ENCODE results near the gene RHBDF2.
"Not testable (repeated sequence)": the region's sequence is repeated elsewhere in the genome, so short reads cannot be mapped to it uniquely, and the experiment has no call there.

The RHBDF2 gene

DNA sequence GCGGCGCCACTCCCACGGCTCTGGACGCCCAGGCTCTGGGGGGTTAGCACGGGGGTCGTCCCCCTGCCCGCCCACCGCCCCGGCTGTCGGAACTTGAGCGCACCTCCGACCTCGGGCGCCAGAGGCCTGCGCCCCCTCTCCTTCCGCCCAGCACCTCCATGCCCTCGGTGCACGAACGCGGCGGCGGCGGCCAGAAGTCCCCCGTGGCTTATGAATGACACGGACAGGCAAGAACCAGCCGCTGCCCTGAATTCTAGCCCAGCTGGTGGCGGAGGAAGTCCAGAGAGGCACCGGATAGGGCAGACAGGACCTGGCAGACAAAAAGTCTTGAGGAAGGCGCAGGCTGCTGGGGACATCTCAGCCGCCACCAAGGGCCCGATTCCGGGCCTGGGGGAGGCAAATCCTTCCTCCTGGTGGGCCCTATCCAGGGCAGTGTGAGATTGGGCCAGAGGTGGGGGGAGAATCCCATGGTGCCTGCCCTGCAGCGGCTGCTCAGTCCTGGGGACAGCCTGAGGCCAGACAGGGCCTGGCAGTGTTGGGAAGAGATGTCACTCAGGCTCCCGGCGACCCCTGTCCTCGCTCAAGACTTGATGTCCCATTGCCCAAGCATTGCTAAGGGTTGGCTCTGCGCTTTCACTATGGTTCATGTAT lies 37.2 kb upstream of the RHBDF2 start:
- no peak for DNase-seq (ENCODE audit: low read depth)

DNA sequence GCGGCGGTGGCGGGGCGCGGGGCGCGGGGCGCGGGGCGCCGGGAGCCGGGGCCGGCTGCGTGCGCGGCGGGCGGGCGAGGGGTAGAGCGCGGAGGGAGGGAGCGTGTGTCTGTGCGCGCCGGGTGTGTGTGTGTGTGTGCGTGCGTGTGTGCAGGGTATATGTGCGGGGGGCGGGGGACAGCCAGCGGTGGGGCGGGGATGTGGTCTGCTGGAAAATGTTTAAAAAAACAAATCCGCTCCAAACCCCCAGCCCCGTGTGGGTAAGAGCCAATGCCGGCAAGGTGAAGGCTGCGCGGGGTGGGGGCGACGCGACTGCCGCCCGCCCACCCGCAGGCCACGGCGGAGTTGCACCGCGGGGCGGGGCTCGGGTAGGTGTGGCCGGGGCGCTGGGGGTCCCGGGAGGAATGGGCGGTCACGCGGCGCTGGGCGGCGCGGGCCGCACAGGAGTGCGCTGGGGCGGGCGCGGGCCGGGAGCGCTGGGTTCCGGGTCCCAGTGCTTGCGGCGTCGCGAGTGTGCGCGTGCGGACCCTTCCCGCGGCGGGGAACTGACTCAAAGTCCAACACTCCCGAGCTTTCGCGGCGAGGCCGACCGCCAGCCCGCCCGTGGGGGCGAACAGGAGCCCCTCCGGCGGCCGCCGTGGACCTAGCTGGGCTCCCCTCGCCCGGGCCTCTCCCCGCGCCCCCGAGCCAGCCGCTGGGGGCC lies 36.5 kb upstream of the RHBDF2 start, which contains the start of gene CYGB:
TSS of gene CYGB (minus strand) at position 132 of the 703 bp plus-strand sequence. CDS start 167 bp downstream, outside the sequence.
- no peak for DNase-seq (ENCODE audit: low read depth)

DNA sequence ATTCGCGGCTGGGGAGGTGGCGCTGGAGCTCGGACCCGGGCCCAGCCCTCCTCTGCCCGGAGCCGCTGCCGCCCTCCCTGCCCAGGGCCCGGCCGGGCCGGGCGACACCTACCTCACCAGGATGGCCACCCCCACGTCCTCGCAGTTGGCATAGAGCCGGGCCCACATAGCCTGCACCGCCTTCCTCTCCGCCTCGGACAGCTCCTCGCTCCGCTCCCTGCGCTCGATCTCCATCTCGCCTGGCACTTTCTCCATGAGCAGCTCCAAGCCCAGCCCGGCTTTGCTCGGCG lies 36.0 kb upstream of the RHBDF2 start:
- no peak for DNase-seq (ENCODE audit: low read depth)

- no peak for DNase-seq (ENCODE audit: low read depth)
These were observed 35.5 kb upstream of the RHBDF2 start for GRCh38 chr17:76536511-76537287.

GRCh38 chr17:76535788-76536510 lies 34.7 kb upstream of the RHBDF2 start:
- no peak for DNase-seq (ENCODE audit: low read depth)

DNA sequence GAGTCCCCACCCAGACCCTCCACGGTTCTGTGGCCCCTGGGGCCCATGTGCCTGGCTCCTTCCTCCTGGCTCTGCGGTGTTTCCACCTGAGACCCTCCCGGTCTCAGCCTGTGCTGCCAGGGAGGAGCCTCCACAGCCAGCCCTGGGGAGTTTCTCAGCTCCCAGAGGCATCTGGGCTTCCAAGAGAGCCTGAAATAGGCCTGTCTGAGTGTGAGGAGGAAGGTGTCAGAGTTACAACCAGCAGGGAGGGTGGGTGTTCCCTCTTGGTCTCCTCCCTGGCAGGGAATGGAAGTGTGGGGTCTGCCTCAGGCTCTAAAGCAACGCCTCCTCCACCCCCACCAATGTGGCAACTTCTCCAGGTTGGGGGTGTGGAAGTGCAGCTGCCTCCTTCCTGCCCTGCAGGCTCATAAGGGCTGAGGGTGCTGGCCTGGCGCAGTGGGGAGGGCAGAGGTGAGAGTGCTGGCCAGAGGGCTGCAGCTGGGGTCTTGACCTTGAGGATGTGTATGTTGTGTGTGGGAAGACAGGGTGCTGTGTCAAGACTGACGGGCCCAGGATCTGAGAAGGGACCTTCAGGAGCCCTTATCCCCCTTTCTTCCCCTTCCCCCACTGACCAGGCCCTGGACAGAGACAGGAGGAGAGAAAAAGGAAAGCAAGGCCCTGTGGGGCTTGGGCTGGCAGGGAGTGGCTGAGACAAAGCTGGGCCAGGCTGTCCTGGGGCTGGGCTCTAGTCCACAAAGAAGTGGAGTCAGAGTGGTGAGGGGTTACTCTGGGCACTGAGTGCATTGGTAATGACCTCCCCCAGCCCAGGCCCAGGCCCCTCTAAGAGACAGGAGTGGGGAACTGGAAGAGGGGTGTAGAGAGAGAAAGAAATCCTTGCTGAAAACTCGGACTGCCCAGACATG lies 33.9 kb upstream of the RHBDF2 start:
- DNase-seq (ENCODE audit: low read depth), result no peak

- DNase-seq (ENCODE audit: low read depth), result not testable (repeated sequence)
These were observed 32.6 kb upstream of the RHBDF2 start for GRCh38 chr17:76533640-76534359.

DNA sequence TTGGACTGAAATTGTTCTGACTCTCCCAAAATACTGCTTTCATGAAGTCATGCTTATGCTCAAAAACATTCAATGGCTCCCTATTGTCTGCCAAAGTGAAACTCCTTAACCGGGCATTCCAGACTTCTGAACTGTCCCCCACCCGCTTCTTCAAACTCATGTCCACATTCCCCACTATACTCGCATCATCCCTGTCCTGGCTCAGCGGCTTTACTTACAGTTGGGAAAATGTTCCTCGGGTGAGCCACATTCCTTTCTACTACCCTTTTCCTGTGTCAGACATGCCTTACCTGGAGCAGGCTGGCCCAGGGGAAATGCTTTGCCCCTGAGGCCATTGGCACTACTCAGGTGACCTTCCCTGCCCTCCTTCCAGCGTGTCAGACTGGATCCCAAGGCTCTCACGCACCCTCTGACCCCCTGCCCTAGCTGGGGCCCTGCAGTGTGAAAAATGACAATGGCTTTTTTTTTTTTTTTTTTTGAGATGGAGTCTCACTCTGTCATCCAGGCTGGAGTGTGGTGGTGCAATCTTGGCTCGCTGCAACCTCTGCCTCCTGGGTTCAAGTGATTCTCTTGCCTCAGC lies 30.9 kb upstream of the RHBDF2 start:
- no peak for DNase-seq (ENCODE audit: low read depth)

DNA sequence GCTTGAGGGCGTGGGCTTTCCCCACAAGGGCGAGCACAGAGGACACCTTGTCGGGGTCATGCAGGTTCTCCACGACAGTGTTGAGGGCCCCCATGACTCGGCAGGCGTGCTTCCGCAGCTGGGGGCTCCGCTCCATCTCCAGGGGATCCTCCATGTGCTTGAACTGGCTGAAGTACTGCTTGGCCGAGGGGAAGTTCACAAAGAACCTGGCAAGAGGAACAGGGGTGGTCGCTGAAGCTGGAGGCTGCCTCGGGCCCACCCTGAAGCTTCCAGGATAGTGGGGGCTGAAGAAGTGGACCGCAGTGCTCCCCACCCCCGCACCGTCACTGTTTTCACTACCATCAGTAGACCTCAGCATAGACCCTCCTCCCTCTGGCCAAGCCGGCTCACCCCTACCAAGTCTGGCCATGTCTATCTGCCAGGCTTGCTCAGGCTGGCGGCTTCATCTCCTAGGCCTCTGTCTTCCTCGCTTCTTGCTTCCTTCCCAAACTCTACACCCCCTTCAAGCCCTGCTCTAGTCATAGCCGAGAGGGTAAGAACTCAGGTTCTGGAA lies 30.3 kb upstream of the RHBDF2 start:
- no peak for DNase-seq (ENCODE audit: low read depth)

DNA sequence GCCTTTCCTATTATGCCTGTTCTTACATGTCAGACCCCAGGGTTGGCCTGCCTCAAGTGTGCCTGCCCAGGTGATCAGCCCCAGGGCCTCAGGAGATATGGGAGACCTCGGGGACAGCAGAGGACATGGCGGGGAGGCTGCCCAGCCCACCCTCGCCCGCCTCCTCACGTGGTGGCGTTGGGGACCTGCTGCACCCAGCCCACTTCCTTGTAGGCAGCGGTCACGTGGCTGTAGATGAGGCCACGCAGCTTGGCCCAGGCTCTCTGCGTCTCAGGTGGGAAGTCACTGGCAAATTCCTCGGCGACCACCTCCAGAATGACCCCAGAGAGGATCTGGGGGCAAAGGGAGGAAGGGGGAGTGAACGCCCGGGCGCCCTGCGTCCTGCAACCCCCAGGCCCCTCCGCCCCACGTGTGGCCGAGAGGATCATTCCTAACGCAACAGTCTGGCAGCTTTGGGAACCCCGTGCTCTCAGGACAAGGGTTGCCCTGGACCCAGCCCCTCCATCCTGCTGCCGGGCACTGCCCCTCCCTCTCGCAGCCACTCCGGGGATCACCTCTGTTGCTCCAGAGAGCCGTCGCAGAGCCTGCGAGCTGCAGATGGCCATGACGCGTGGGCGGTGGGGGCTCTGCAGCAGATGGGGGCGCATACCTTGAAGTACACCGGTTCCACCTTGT lies 29.7 kb upstream of the RHBDF2 start:
- DNase-seq (ENCODE audit: low read depth), result no peak

- no peak for DNase-seq (ENCODE audit: low read depth)
These were observed 29.0 kb upstream of the RHBDF2 start for GRCh38 chr17:76530095-76530723.

DNA sequence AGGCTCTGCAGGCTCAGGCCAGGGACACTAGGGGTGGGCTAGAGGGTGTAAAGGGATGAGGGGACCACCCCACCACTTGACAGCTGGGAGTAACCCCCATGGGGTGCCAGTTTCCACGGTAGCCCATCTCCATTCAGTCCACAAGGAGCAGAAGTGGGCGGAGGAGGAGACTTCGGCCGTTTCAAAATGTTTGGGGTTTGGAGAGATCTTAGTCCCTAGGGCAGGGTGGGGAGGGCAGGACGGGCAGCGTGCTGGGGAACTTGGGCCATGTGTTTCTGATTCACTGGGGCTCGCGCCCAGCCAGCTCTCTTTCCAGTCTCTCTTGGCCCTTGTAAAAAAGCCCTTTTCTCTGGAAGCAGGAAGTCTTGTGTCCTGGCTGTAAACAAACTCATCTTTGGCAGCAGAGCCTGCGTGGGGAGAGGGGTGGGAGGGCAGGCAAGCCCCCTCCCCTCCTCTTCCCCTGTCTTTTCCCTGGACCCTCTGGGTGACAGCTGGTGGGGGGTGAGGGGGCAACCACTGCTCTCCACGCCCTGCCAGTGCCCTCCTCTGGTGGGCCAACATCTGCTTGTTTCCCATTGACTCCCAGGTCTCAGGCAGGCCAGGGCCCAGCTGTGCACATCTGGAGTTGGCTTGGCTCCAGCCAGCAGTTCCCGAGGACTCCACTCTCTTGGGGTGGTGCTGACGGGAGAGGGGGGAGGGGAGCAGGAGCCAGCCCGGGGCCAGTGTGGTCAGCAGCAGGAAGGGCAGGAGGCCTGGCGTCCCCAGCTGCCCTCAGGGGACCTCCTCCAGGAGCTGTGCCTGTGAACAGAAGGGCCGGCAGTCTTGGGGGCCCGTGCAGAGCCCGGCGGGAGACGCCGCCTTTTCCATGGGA lies 28.2 kb upstream of the RHBDF2 start:
- no peak for DNase-seq (ENCODE audit: low read depth)

- DNase-seq (ENCODE audit: low read depth), result no peak
These were observed 27.5 kb upstream of the RHBDF2 start for GRCh38 chr17:76528528-76529223.

- no peak for DNase-seq (ENCODE audit: low read depth)
These were observed 26.9 kb upstream of the RHBDF2 start for GRCh38 chr17:76528156-76528527.

DNA sequence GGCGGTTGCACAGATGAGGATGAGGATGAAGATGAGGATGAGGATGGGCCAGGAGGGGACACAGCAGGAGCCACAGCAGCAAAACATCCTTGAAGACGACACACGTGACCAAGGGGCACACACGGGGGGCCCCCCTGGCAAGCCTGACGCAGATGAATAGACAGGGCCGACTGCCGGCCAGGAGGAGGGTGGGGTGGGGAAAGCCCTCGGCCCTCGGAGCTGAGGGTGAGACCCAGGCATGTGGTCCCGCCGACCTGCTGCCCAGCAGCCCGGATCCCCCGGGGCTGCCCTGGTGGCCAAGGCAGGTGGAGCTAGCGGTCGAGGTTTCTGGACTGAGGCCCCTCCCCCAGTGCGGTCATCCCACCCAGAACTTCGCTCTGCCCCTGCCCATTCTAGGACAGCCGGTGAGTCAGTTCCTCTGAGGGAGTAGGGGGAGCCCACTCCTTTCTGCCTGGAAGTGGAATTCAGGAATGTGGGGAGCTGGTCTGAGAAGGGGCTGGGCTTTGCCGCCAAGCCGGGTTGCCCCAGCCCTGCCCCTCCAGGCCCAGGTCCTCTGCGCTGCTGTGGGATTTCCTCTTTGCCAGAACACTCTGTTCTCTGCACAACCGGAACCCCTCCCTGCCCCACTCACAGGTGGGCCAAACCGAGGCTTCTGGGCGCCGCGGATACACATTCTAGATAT lies 26.3 kb upstream of the RHBDF2 start:
- peak; percentile 28 for DNase-seq (ENCODE audit: low read depth)

- not testable (repeated sequence) for DNase-seq (ENCODE audit: low read depth)
These were observed 25.8 kb upstream of the RHBDF2 start for GRCh38 chr17:76527016-76527415.

- DNase-seq (ENCODE audit: low read depth), result not testable (repeated sequence)
These were observed 24.2 kb upstream of the RHBDF2 start for GRCh38 chr17:76525513-76525833.

Measured in T follicular helper cell (primary cell).